GM06990 (cell line): ENCODE results near the gene ATG4A.

Experiments
- DNase-seq: peaks from one replicate; pipeline ENCODE4 v3.0.0-alpha.2; 2011; ENCODE audit not compliant: insufficient read length; ENCODE audit errors: extremely low read depth
- H3K27me3 ChIP-seq: replicated peaks from 2 replicates; pipeline ENCODE4 v1.6.0; 2011; ENCODE audit warnings: low read length; ENCODE audit not compliant: control insufficient read depth, insufficient read depth
- H3K36me3 ChIP-seq: 2 replicates; pipeline ENCODE4 v1.5.1; 2011; ENCODE audit warnings: low read length; ENCODE audit not compliant: control insufficient read depth, insufficient read depth
- H3K4me3 ChIP-seq: replicated peaks from 2 replicates; pipeline ENCODE4 v1.5.1; 2011; ENCODE audit warnings: low read depth, mild to moderate bottlenecking, control low read depth, low read length
- CTCF ChIP-seq: IDR thresholded peaks from 2 replicates; pipeline ENCODE4 v1.5.1; 2011; ENCODE audit warnings: low read length, control low read depth, mild to moderate bottlenecking, inconsistent platforms; ENCODE audit not compliant: insufficient read depth, poor library complexity, severe bottlenecking

ATG4A gene

DNA sequence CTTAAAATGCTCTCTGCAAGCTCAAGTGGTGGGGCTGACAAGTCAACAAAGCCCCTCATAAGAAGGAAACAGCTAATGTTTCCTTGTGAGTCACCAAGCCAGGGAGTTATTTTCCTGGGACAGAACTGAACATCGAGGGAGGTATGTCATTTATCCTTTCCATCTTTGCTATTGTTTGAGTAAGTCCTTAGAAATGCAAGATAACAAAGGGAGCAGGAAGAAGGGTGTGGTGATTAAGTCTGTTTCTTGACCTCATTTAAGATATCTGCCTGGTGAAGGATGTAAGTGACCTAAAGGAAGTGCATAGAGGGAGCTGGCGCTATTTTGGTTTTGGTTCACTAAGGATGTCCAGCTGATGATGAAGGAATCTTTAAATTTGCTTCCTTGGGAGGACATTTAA is 39.9 kb downstream of the ATG4A start:
- no peak overlapping the region for H3K4me3 ChIP-seq
- no peak for TF ChIP-seq CTCF
- DNase-seq, result no peak
- no peaks in the 10 kb centered on the region for H3K36me3 ChIP-seq
- no peaks in the 10 kb centered on the region for H3K27me3 ChIP-seq

DNA sequence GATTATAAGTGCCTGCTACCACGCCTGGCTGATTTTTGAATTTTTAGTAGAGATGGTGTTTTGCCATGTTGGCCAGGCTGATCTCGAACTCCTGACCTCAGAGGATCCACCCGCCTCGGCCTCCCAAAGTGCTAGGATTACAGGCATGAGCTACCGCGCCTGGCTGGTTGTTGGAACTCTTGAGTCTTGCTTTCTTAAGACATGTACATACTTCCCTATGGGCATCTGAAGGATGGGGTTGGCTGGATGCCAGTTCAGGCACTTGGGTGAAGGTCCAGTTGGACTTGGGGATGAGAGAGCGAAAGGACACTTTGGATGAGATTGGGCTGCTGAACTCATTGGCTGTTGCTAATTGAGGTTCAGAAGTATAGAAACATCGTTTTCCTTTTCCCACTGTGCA is 40.5 kb downstream of the ATG4A start:
- H3K36me3 ChIP-seq, result no peaks in the 10 kb centered on the region
- no peak overlapping the region for H3K4me3 ChIP-seq
- DNase-seq, result no peak
- no peaks in the 10 kb centered on the region for H3K27me3 ChIP-seq
- TF ChIP-seq CTCF, result no peak

DNA sequence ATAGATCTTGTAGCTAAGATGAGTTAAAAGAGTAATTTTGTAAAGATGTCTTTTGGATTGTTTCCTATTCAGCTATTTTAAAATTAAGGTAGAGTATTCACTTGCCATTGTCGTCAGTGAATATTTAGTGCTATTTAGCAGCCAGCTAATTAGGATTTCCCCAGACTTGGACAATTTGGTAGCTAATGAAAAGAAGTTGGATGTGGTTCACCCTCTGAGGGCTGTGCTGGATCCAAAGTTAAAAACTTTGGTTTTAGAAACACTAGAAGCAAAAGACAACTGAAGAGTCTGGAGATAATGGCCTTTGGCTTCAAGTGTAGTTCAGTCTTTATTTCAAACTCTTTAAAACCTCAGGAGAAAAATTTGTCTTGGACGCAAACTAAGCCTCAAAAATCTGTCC is 41.3 kb downstream of the ATG4A start:
- TF ChIP-seq CTCF, result no peak
- no peak for DNase-seq
- H3K4me3 ChIP-seq, result no peak overlapping the region
- H3K27me3 ChIP-seq, result no peaks in the 10 kb centered on the region
- H3K36me3 ChIP-seq, result no peaks in the 10 kb centered on the region

GRCh38 chrX:108134724-108135123 is 43.1 kb downstream of the ATG4A start:
- DNase-seq, result no peak
- Histone ChIP-seq H3K27me3 (no peaks in the 10 kb centered on the region), H3K36me3 (no peaks in the 10 kb centered on the region), H3K4me3 (no peak overlapping the region)
- peak; percentile 16 for TF ChIP-seq CTCF

GRCh38 chrX:108138814-108139702 is 47.5 kb downstream of the ATG4A start:
- H3K27me3 ChIP-seq, result no peaks in the 10 kb centered on the region
- no peak overlapping the region for H3K4me3 ChIP-seq
- peak; percentile 72 for TF ChIP-seq CTCF
- H3K36me3 ChIP-seq, result no peaks in the 10 kb centered on the region
- no peak for DNase-seq
